ENCODE measurements around the gene SH2D3C. TPM values are rescaled to one million over a fixed set of nuclear protein-coding genes. Genes with fewer than 3 reads are reported as not detected.
A peak's percentile ranks its signal among the peaks of the same experiment; 100 is the strongest.

SH2D3C gene
- total RNA-seq, 4 donors from 2014 or later = 0.38 to 4.8 (median 2.8) TPM

DNA sequence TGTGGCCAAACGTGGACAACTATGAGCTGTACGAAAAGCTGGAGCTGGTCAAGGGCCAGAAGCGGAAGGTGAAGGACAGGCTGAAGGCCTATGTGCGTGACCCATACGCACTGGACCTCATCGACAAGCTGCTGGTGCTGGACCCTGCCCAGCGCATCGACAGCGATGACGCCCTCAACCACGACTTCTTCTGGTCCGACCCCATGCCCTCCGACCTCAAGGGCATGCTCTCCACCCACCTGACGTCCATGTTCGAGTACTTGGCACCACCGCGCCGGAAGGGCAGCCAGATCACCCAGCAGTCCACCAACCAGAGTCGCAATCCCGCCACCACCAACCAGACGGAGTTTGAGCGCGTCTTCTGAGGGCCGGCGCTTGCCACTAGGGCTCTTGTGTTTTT is 10.7 kb upstream of the SH2D3C start:
- Histone ChIP-seq H3K27ac (peak overlapping the region in 1 of 4 donors; percentile 5), H3K9me3 (no peaks in the 10 kb centered on the region), H3K27me3 (no peaks in the 10 kb centered on the region), H3K4me1 (peaks cover 5 to 76% (median 25%) of the 10 kb centered on the region in 3 donors), H3K36me3 (peaks cover 40 to 69% (median 47%) of the 10 kb centered on the region in 3 donors), H3K4me3 (no peak overlapping the region)
- 85 to 89% methylated on average over 21 to 22 of the region's 25 CpGs for WGBS, 2 donors
- DNase-seq = no peak
- TF ChIP-seq, protein P1, sequence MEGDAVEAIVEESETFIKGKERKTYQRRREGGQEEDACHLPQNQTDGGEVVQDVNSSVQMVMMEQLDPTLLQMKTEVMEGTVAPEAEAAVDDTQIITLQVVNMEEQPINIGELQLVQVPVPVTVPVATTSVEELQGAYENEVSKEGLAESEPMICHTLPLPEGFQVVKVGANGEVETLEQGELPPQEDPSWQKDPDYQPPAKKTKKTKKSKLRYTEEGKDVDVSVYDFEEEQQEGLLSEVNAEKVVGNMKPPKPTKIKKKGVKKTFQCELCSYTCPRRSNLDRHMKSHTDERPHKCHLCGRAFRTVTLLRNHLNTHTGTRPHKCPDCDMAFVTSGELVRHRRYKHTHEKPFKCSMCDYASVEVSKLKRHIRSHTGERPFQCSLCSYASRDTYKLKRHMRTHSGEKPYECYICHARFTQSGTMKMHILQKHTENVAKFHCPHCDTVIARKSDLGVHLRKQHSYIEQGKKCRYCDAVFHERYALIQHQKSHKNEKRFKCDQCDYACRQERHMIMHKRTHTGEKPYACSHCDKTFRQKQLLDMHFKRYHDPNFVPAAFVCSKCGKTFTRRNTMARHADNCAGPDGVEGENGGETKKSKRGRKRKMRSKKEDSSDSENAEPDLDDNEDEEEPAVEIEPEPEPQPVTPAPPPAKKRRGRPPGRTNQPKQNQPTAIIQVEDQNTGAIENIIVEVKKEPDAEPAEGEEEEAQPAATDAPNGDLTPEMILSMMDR (IDR thresholded peaks at IDR 0.05) = no peak
- intact Hi-C loops (cut with DNase I) = loop anchor here (5.0 kb wide), 1 partner anchor 133 kb away; no protein-coding TSS in a partner anchor

DNA sequence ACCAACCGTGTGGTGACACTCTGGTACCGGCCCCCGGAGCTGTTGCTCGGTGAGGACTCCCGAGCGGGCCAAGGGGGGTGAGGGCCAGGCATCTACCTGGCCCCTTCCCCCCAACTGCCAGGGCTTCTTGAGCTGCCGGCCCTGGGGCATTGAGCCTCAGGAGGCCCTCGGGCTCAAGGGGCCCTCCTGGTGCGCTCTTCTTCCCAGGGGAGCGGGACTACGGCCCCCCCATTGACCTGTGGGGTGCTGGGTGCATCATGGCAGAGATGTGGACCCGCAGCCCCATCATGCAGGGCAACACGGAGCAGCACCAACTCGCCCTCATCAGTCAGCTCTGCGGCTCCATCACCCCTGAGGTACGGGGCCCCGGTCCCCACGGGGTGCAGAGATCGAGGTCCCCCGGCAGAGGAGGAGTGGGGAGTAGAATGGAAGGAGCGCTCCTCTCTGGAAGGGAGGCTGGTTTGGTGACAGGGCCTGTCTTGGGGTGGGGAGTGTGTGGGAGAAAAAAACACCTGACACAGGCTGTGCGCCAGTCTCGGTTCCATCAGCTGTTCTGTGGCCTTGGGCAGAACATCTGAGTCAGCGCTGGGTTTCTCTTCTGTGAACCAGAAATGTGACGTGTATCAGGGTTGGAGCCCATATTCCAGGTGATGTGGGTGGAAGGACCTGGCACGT is 10.0 kb upstream of the SH2D3C start:
- intact Hi-C loops (cut with DNase I) = loop anchor here (5.0 kb wide), 1 partner anchor 134 kb away; no protein-coding TSS in a partner anchor
- H3K27ac ChIP-seq = peak overlapping the region in 1 of 4 donors; percentile 100
- no peaks in the 10 kb centered on the region for H3K9me3 ChIP-seq
- WGBS, 2 donors = 62 to 70% methylated on average over 5 of the region's 26 CpGs
- no peaks in the 10 kb centered on the region for H3K27me3 ChIP-seq
- peaks cover 0 to 76% (median 31%) of the 10 kb centered on the region in 3 donors for H3K4me1 ChIP-seq
- TF ChIP-seq, protein P1 (IDR thresholded peaks at IDR 0.05) = no peak
- TF ChIP-seq POLR2A (IDR thresholded peaks at IDR 0.05) = no peak
- no peak overlapping the region for H3K4me3 ChIP-seq
- peaks cover 40 to 68% (median 47%) of the 10 kb centered on the region in 3 donors for H3K36me3 ChIP-seq
- DNase-seq = no peak

- no peak for DNase-seq
- intact Hi-C loops (cut with DNase I) = loop anchor here (5.0 kb wide), 1 partner anchor 136 kb away; no protein-coding TSS in a partner anchor
- Histone ChIP-seq H3K27ac (peak overlapping the region; percentile 92 to 100 (median 99)), H3K4me3 (peak overlapping the region; percentile 73 to 87 (median 84)), H3K9me3 (no peaks in the 10 kb centered on the region), H3K36me3 (peaks cover 40 to 51% (median 45%) of the 10 kb centered on the region in 3 donors), H3K27me3 (no peaks in the 10 kb centered on the region), H3K4me1 (peaks cover 0 to 74% (median 33%) of the 10 kb centered on the region in 3 donors)
- TF ChIP-seq, protein P1 (IDR thresholded peaks at IDR 0.05) = peak in 4 of 6 experiments; percentile 31 to 61 (median 36)
- no peak for TF ChIP-seq POLR2A (IDR thresholded peaks at IDR 0.05)
- WGBS, 2 donors = 1 to 2% methylated on average over 11 to 12 of the region's 12 CpGs
These were observed 8.3 kb upstream of the SH2D3C start for GRCh38 chr9:127786773-127787104.

GRCh38 chr9:127785933-127786772 is 7.7 kb upstream of the SH2D3C start, which contains the start of gene CDK9:
CDK9 (plus strand) TSS chr9:127786034; CDS start chr9:127786149, 115 bp downstream.
- intact Hi-C loops (cut with DNase I) = loop anchor here (5.0 kb wide), 1 partner anchor 136 kb away; no protein-coding TSS in a partner anchor
- TF ChIP-seq, protein P1 (IDR thresholded peaks at IDR 0.05) = peak in 2 of 6 experiments; percentile 2 to 25
- TF ChIP-seq POLR2A (IDR thresholded peaks at IDR 0.05) = peak in 3 of 4 donors; percentile 58 to 91 (median 73)
- Histone ChIP-seq H3K4me1 (peaks cover 0 to 74% (median 33%) of the 10 kb centered on the region in 3 donors), H3K9me3 (no peaks in the 10 kb centered on the region), H3K27ac (peak within 1 kb of the TSS; percentile 92 to 100 (median 99)), H3K36me3 (peaks cover 34 to 45% (median 39%) of the 10 kb centered on the region in 3 donors), H3K4me3 (peak within 1 kb of the TSS; percentile 73 to 87 (median 84)), H3K27me3 (no peaks in the 10 kb centered on the region)
- peak; percentile 54 for DNase-seq
- WGBS, 2 donors = 0% methylated on average over 4 to 8 of the region's 75 CpGs
